NOMO-1 treated with DMSO at 0.1 percent for 48 hours (cell line): Measurements from ENCODE around the gene LRRC14B.
A peak's percentile ranks its signal among the peaks of the same experiment; 100 is the strongest.
"Not testable (repeated sequence)": the region's sequence is repeated elsewhere in the genome, so short reads cannot be mapped to it uniquely, and the experiment has no call there.

Experiments
- DNase-seq: peaks from one replicate; lab custom pipeline; 2025; ENCODE audit not compliant: unreplicated experiment; lab: John Stamatoyannopoulos, UW

Gene LRRC14B

DNA sequence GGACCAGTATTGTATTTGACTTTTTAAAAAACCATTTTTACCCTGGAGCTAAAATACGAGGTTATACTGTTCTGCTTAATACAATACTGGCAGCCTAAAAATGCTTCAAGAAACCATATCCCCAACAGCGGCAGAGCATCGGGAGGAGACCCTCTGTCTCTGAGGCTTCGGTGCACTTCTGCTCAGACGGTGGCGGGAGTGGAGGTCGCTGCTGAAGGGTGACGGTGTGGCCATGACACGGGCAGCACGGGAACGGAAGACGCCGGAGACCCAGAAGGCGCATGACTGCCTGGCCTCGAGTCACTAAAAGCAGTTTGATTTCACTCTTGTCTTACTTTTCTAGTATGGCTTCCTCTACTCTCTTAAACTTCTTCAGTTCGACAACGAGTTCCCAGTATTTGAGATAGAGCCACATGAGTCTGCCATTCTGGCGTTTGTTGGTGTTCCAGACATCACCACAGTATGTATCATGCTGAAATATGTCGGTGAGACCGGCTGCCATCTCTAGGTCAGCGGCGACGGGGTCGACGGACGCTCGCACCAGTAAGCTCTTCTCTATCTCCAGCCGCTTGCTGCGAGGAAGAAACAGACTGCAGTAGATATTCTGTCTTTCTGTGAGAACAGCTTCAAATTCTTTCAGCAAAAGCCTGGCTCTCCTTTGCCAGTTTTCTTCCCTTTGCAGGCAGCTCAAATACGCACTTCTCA lies 13.8 kb downstream of the LRRC14B start:
- no peak for DNase-seq

DNA sequence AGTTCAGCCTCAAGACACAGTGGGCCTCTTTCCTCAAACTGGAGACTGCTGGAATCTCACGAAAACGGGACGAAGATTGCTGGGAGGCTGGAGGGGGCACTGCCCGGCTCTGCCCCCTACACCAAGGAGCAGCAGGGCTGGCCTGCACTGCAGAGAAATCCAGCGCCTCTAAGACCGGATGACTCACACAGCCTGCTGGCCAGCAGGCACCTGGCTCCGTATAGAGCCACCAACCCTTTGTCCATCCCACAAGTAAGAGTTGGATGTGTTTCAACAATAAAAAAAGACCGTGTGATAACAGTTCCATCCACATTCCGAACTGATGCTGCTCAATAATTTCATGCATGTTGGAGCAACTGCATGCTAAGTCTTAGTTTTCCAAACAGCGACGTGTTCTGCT lies 15.1 kb downstream of the LRRC14B start:
- DNase-seq: no peak

DNA sequence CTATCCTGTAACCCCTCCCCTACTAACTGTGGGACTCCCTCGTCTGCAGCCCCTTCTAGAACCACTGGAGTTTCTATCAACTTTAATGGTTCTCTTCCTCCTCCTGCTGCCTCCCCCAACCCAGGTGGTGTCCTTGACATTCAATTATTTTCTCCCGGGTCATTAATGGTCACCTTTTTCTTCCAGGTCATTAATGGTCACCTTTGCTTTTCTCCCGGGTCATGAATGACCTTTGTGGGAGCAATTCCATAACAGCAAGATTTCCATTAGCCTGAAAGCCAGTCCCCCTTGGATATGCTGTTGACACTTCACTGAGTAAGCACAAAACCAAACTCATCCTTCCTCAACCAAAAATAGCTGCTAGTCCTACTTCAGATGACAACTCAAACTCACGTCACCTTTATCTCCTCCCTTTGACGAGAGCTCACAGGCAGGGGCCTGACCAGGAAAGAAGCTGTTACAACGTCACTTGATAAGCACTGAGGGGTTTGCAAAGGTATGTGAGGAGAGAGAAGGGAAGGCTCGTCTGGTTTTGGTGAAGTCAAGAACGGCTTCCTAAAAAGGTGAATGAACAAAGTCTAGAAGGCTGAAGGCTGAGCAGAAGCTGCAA lies 15.7 kb downstream of the LRRC14B start:
- no peak for DNase-seq

DNA sequence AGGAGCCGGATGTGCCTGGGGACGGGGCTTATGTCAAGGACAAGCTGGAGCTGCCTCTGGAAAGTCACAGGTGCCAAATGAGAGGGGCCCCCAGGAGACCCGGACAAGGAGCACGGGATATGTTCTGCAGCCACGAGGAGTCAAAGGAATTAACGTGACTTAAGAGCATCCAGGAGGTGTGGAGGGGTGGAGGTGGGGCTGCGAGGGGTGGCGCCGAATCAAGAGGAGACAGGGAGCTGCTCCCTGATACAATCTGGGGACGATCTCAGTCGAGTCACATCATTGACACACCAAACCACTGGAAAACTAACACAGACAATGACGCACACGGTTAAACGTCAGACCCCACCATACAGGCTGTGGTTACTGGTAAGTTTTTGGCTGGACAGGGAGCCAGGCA lies 16.3 kb downstream of the LRRC14B start:
- DNase-seq: no peak

DNA sequence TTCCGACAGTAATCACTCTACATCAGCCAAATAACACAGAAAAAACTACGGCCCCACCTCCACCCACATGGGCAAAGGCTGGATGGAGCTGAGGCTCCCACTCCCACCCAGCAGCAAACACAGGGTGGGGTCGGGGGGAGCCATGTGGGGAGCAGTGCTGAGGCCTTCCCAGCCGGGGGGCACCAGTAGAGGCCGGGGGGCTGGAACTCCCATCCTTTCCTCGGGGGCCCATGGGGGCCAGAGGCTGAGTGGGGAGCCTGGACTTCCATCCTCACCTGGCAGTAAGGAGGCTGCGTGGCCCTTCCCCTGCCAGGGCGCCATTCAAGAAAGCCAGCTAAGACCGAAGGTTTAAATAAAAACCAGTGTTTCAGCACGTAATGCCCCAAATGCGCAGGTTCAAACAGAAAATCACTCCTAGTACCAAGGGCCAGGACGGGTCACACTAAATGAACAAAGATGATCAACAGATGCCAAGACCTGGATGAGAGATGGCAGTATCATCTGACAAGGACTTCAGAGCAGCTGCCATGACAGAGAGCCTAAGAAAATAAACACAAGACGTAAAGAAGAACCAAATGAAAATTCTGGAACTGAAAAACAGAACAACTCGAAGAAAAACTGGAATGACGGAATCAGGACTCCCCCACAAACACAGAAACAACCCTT lies 17.3 kb downstream of the LRRC14B start:
- DNase-seq: no peak

DNA sequence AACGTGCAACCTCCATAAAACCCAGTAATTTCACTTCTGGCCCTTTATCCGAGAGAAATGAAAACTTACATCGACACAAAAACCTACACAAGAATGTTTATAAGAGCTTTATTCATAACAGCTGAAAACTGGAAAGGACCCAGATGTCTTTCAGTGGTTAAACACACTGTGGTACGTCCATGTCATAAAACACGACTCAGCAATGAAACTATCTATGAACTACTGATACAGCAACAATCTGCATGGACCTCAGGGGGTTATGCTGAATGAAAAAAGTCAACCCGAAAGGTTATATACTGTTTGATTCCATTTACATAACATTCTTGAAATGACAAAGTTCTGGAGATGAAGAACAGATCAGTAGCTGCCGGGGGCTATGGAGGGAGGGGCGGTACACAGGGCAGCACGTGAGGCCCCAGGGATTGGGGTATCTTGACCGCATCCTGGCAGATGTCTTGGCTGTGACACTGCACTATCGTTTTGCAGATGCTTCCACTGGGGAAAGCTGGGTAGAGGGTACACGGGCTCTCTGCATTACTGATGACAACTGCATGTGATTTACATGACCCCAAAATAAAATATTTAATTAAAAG lies 22.6 kb downstream of the LRRC14B start:
- no peak for DNase-seq

DNA sequence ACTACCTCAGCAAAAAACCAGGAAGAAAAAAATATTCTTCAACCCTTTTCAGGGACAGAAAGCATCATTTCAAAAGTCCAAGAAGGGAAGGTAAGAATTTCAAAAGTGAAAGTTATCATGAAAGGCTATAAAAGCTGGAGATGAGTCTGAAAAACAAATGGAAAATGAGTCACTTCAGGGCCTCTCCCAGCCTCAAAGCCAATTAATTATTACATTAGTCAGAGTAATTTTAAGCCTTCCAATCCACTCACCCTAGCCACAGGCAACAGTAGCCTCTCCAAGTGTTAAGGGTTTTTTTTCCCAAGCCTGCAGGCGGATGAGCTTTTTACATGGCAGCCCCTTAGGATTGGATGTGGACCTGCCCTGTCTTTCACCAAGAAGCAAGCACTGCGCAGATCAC lies 24.0 kb downstream of the LRRC14B start:
- DNase-seq: not testable (repeated sequence)

DNA sequence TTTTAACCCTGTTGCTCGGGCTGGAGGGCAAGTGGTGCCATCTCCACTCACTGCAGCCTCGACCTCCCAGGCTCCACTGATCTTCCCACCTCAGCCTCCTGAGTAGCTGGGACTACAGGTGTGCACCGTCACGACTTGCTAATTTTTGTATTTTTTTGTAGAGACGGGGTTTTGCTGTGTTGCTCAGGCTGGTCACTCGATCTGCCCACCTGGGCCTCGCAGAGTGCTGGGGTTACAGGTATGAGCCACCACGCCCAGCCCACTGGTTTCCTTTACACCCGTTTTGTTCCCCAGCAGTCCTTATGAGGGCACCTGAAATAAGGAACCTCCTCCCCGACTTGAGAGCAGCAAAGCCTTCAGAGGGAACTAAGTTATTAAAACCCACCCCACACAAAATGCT lies 24.8 kb downstream of the LRRC14B start:
- not testable (repeated sequence) for DNase-seq

DNA sequence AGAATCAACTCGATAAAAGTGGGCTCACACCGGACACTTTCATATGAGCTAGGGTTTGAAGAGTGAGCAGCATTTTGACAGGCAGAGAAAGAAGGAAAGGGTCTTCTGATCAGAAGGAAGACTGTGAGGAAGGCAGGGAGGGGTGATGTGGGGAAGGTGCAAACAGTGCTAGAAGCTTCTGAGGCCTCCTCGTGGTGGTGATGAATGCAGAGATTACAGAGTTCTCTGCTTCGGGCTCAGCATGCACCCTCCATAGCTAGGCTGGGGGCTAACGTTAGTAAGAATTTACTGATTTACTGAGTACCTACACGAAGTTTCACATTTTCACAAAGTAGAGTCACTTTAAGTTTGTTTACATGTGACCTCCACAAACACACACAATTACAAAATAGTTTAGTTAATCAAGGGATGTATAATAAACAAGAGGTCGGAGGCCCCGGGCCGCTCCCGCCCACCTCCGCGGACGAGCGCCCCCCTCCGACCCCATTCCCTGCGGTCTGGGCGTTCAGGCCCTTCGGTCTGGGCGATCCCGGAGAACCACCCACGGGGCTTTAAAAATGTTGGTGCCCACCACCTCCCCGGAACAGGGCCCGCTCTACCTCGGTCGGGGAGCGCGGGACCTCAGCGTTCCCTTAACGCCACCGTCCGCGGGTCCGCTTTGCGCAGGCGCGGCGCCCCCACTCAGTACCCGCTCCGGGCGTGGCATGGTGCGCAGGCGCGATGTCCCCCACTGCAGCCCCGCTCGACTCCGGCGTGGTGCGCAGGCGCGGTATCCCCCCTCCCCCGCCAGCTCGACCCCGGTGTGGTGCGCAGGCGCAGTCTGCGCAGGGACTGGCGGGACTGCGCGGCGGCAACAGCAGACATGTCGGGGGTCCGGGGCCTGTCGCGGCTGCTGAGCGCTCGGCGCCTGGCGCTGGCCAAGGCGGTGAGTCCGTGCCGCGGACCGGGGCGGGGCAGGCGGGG lies 26.5 kb downstream of the LRRC14B start, which contains the start of the genes CCDC127 and SDHA:
Gene CCDC127 (minus strand): TSS at position 660 of the 963 bp plus-strand sequence. CDS start 1,304 bp downstream, outside the sequence.
Gene SDHA (plus strand): TSS at position 827 of the 963 bp plus-strand sequence. CDS start 36 bp downstream, at position 863.
- peak; percentile 98 for DNase-seq

DNA sequence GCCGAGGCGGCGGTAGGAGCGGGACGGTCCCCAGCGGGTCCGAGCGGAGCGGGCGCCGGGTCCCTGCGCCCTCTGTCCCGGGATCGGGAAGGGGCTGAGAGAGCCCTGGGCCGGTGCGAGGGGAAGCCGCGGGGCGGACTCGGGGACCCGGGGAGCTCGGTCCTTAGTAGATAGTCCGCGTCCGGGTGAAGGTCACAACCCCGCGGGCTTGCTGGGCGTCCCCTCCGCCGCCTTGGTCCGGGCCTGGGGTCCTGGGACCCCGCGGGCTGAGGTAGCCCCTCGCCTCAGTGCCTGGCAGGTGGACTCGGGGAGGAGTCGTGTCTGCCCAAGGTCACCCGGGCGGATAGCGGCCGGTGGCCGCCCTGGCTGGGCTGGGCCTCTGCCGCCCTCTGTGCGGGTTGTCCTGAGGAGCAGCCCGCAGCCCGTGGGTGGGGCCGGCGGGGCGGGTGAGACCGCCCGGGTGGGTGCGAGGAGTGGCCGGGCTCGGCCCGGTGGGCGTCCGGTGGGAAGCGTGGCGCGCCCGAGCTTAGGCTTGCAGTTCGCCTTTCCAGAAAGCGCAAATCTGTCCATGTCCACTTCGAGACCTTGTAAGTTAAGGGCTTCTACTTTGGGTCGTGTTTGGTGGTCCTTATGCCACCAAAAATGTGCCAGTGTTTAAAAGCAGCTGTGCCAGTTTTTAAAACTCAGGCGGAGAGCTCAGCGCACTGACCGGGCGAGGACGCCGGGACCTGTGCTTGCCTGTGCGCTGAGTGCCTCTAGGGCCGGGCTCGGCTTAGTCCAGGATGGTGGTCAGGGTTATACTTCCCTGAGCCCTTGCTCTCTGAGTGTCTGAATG lies 27.4 kb downstream of the LRRC14B start:
- peak; percentile 57 for DNase-seq

DNA sequence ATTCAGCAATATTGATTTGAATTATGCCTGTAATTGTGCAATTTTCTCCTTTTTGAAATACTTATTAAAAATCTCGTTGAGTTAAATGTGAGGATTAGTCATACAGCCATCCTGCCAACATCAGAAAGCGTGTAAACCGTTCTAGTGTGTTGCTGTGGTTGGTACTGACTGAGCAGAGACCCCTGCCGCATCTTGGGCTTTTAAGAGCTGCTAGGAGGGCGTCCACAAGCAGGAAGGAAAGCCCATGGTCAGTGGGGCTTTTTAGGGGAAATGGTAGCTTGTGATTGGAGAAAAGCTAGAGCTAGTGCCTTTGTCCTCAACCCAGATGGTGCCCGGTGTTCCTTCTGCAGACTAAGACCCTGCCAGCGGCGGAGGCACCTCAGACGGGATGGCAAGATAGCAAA lies 28.2 kb downstream of the LRRC14B start:
- peak; percentile 37 for DNase-seq

DNA sequence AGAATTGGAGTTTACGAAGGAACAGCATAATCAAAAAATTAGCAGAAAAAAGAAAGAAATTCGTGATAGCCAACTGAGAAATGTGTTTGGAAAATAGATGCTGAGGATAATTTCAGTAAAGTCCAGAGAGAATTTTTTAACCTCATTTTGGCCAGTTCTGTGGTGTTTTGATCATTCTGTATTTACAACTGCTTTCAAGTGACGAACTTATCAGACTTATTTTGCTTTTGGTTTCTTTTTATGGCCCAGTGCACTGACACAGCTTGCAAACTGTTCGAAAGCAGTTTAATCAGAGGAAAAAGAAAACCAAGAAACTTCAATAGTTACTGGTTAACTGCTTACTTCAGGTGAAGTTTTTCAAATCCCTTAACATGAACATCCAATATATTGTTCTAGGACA lies 28.7 kb downstream of the LRRC14B start:
- DNase-seq: no peak

DNA sequence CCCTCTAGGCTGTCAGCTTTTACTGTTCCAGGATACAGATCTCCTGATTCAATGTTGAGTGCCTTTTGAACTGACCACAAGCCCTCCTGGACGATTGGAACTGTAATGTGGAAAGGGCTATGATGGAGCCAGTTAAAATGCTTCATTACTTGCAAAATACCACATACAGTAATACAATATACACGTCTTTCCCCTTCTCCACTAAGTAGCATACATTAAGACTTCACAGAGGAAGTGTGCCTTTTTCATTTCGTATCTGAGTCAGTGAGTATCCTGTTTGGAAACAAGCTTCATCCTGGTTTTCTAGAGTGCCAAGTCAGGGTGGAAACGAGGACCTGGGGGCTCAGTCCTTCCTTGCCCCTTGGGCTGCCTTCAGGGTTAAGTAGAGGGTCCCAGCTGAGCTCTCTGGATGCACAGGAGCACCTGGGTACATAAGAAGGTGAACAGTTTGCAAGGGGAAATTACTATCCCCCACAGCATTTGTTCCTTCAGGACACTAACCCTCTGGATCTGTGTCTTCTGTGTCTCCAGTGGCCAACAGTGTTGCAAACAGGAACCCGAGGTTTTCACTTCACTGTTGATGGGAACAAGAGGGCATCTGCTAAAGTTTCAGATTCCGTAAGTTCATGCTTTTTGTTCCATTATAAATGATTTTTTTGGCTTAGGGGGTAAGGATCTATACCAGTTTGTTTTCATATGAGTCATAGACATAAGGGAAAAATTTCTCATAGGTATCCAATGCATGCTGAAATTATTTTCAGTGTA lies 31.8 kb downstream of the LRRC14B start:
- DNase-seq: peak; percentile 17

DNA sequence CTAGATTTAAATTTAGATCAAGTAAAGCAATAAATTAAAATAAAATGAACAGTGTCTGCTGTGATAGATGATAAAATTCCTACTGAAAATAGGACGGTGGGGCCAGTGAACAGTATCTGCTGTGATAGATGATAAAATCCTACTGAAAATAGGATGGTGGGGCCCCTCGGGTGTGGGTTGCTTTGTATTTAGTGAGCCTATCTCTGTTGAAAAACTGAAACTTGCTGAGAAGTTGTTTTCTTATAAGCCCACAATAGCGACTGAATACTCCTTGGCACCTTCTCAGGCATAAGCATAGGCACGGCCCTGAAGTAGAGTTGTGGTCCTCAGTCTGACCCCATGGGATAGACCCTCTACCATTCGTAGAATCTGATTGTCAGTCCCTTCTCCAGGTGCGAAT lies 32.5 kb downstream of the LRRC14B start:
- DNase-seq: no peak

DNA sequence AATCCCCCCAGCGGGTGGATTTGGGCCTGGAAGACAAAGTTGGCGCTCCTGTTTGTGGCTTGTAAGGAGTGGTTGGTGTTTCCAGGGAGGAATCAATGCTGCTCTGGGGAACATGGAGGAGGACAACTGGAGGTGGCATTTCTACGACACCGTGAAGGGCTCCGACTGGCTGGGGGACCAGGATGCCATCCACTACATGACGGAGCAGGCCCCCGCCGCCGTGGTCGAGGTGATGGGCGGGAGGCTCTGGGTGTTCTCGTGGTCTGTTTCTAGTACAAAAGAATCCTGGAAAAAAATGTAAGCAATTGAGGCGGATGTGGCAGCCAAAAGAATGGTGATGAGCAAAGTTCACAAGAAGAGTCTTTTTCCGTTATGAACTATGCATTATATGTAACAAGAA lies 34.0 kb downstream of the LRRC14B start:
- no peak for DNase-seq

DNA sequence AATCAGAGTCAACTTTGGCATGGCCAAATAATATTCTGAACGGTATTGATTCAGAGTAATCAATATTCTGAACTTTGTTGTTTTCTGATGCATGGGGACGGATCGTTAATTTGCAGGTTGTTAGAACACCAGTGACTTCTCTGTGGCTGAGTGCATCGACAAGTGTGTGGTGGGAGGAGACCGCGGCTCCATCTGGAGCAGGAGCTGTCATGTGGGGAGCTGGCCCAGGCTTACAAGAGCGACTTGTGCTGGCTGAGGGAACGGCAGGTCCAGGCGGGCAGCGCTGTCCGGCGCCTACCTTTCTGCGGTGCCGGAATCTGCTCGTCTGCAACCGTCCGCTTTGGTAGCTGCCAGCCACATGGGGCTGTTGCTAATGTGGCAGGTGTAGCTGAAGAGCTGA lies 36.1 kb downstream of the LRRC14B start:
- DNase-seq: not testable (repeated sequence)

DNA sequence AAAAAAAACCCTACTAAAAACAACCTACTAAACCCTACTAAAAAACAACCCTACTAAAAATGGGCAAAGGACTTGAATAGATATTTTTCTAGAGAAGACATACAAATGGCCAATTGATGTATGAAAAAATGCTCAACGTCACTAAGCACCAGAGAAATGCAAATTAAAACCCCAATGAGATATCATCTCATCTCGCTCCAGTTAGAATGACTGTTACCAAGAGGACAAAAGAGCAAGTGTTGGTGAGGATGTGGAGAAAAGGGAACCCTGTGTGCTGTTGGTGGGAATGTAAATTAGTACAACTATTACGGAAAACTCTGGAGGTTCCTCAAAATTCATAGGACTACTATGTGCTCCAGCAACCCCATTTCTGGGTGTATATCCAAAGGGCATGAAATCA lies 37.6 kb downstream of the LRRC14B start:
- no peak for DNase-seq

DNA sequence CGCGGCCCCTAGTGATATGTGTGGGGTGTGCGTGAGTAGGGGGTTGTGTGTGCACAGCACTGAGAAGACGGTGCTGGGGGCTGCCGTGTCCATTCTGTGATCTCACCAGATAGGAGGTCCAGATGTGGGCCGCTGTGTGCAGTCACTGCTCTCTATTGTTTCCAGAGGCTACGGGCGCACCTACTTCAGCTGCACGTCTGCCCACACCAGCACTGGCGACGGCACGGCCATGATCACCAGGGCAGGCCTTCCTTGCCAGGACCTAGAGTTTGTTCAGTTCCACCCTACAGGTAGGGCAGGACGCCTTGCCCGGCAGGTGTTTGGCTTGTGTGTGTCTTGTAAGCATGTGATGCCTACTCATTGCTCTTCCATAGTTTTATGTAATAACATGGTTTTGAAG lies 39.4 kb downstream of the LRRC14B start:
- DNase-seq: no peak

DNA sequence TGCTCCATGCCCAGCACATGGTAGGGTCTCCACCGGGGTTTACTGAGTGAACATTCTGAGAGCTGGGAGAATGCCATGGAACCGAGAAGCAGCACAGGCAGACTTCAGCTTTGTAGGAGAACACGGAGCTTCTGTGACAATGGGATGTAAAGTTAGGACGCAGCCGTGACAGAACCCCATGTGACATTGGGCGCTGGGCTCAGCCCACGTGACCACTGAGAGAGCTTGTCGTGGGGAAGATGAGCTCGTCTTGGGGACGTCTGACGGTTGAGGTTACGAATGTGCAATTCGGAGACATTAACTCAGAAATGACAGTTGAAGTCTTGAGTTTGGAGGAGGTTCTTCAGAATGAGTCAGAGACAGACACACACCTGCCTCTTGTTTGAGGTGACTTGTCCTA lies 40.4 kb downstream of the LRRC14B start:
- DNase-seq: no peak
